BLaER1 treated with 17β-estradiol and CSF1 and Interleukin-3, amounts not matched to agents 10 nM and 100 nM (cell line): ENCODE measurements around the gene SLC15A5.
A peak's percentile ranks its signal among the peaks of the same experiment; 100 is the strongest.

Experiments
- H3K27ac ChIP-seq, 11 experiments: shearing (Covaris generic); formaldehyde crosslinking; 2 replicates each; pipeline ENCODE4 v1.8.1; 2022
- H3K27me3 ChIP-seq, 11 experiments: shearing (Covaris generic); formaldehyde crosslinking; 2 replicates each; pipeline ENCODE4 v1.8.1; 2022
- H3K36me3 ChIP-seq, 11 experiments: shearing (Covaris generic); formaldehyde crosslinking; 2 replicates each; pipeline ENCODE4 v1.8.1; 2022
- H3K4me1 ChIP-seq, 10 experiments: shearing (Covaris generic); formaldehyde crosslinking; 2 replicates each; pipeline ENCODE4 v1.8.1; 2022
- H3K4me2 ChIP-seq, 11 experiments: shearing (Covaris generic); formaldehyde crosslinking; 2 replicates each; pipeline ENCODE4 v1.8.1; 2022
- H3K4me3 ChIP-seq, 10 experiments: shearing (Covaris generic); formaldehyde crosslinking; 2 replicates each; pipeline ENCODE4 v1.8.1; 2022
- H3K9ac ChIP-seq, 11 experiments: shearing (Covaris generic); formaldehyde crosslinking; 2 replicates each; pipeline ENCODE4 v1.8.1; 2022
- H3K9me3 ChIP-seq, 11 experiments: shearing (Covaris generic); formaldehyde crosslinking; replicated peaks in 1 of 11; 2 replicates each; pipeline ENCODE4 v1.8.1; 2022
- H4K20me1 ChIP-seq, 11 experiments: shearing (Covaris generic); formaldehyde crosslinking; 2 replicates each; pipeline ENCODE4 v1.8.1; 2022
- Cebpa-rat ChIP-seq, 11 experiments: shearing (Covaris generic); IDR thresholded peaks; 2 replicates each; pipeline ENCODE4 v1.8.1; 2022

The SLC15A5 gene

GRCh38 chr12:16152885-16153673 lies 124.4 kb downstream of the SLC15A5 start:
- no peaks in the 10 kb centered on the region for H4K20me1 ChIP-seq
- TF ChIP-seq Cebpa-rat (IDR thresholded peaks at IDR 0.05), result no peak

GRCh38 chr12:16150276-16150675 lies 127.2 kb downstream of the SLC15A5 start:
- Histone ChIP-seq H3K36me3 (no peaks in the 10 kb centered on the region), H3K4me2 (peak overlapping the region in 10 of 11 experiments; percentile 12 to 74 (median 60); a peak in 16 of 22 replicates), H3K27ac (peak overlapping the region in 3 of 11 experiments; percentile 23 to 43 (median 26); a peak in 4 of 22 replicates), H3K9ac (no peak overlapping the region), H3K27me3 (no peaks in the 10 kb centered on the region), H3K4me1 (peaks cover 13 to 37% (median 28%) of the 10 kb centered on the region in 10 experiments), H4K20me1 (no peaks in the 10 kb centered on the region), H3K9me3 (no peaks in the 10 kb centered on the region), H3K4me3 (no peak overlapping the region)
- no peak for TF ChIP-seq Cebpa-rat (IDR thresholded peaks at IDR 0.05)

More at GRCh38 chr12:16152885-16153673, 124.4 kb downstream of the SLC15A5 start:
- Histone ChIP-seq H3K4me2 (no peak overlapping the region), H3K4me3 (no peak overlapping the region), H3K9ac (no peak overlapping the region), H3K36me3 (no peaks in the 10 kb centered on the region), H3K27ac (no peak overlapping the region), H3K9me3 (no peaks in the 10 kb centered on the region), H3K4me1 (peaks cover 13 to 41% (median 28%) of the 10 kb centered on the region in 10 experiments), H3K27me3 (no peaks in the 10 kb centered on the region)

GRCh38 chr12:16148938-16149337 lies 128.5 kb downstream of the SLC15A5 start:
- Histone ChIP-seq H3K4me1 (peaks cover 13 to 37% (median 28%) of the 10 kb centered on the region in 10 experiments), H3K36me3 (no peaks in the 10 kb centered on the region), H3K27ac (peak overlapping the region in 6 of 11 experiments; percentile 19 to 56 (median 44); a peak in 11 of 22 replicates), H3K4me3 (no peak overlapping the region), H3K9me3 (no peaks in the 10 kb centered on the region), H3K27me3 (no peaks in the 10 kb centered on the region), H3K9ac (no peak overlapping the region), H3K4me2 (peak overlapping the region in 8 of 11 experiments; percentile 0 to 74 (median 70); a peak in 14 of 22 replicates), H4K20me1 (no peaks in the 10 kb centered on the region)
- peak in 5 of 11 experiments; percentile 33 to 66 (median 54); a peak in 6 of 22 replicates for TF ChIP-seq Cebpa-rat (IDR thresholded peaks at IDR 0.05)
